Keratinocyte (primary cell): ENCODE results near the gene DSG4.

Experiments used
- CTCF ChIP-seq, 3 experiments: IDR thresholded peaks in 1 of 3; conservative IDR thresholded peaks in 1 of 3; optimal IDR thresholded peaks in 1 of 3; 2 replicates in 2 of 3; 3 replicates in 1 of 3; pipeline versions ENCODE3 to v1.5.1; 2011; ENCODE audit warnings: low read length in 3 of 3, mild to moderate bottlenecking in 3 of 3, moderate library complexity in 2 of 3, control low read depth in 1 of 3, inconsistent platforms in 1 of 3; ENCODE audit not compliant: insufficient read depth in 2 of 3; ENCODE audit errors: extremely low read depth in 1 of 3
- EZH2 ChIP-seq: IDR thresholded peaks from one replicate; pipeline ENCODE4 v1.6.1; 2012; ENCODE audit warnings: inconsistent platforms, mild to moderate bottlenecking, low read length, moderate library complexity

- TF ChIP-seq CTCF (optimal IDR thresholded peaks at IDR 0.05 in 1 of 3, IDR thresholded peaks at IDR 0.05 in 1 of 3, conservative IDR thresholded peaks at IDR 0.05 in 1 of 3; ENCODE audit: extremely low read depth in 1 of 3, insufficient read depth in 2 of 3, low read length in 3 of 3) = no peak
- TF ChIP-seq EZH2 = no peak
Measured at GRCh38 chr18:31430554-31430953, 54.0 kb downstream of the DSG4 start.
